ENCODE data around the gene STAG1.

DNA sequence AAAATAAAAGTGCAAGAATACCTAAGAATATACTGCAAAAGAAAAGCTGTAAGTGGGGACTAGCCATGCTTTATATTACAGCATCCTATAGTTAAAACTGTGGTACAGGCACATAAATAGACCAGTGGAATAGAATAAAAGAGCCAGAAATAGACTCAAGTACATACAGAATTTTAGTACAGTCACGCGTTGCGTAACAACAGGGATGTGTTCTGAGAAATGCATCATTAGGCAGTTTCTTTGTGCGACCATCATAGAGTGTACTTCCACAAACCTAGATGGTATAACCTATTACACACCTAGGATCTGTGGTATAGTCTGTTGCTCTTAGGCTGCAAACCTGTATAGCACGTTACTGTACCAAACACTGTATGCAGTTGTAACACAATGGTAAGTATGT is 440.2 kb downstream of the STAG1 start:
- TF ChIP-seq EZH2 (IDR thresholded peaks at IDR 0.05; ENCODE audit: low read length, missing control alignments) (no peak), CTCF (conservative IDR thresholded peaks at IDR 0.05 in 1 of 2, IDR thresholded peaks at IDR 0.05 in 1 of 2; ENCODE audit: low read depth in 1 of 2, low read length in 2 of 2) (no peak)

Measured in fibroblast of lung (primary cell).